ENCODE results near the gene VPS54.

Gene VPS54

DNA sequence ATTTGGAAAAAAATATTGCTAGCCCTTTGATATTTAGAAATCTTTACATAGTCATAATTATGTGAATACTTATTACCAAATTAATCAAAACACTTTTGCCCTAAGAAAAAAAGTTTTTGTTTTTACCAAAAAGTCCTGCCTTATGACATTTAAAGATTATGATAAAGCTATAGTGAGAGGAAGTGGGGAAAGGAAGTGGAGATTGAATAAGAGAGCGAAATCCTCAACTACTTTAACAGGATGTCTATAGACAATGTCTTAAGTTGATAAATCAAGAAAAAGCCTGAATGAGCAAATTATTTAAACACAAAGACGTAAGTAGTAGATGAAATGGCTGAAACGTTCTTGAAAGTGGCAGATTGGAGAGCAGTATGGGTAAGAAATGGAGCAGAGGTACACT is 20.9 kb upstream of the VPS54 start:
- no peak for TF ChIP-seq JUND (IDR thresholded peaks at IDR 0.05; ENCODE audit: low read depth)
- in situ Hi-C loops (cut with HindIII; ENCODE audit: low pct_unique_long_range_greater_than_20kb, low sequenced_read_pairs), result no loop called here
- no peak for DNase-seq (ENCODE audit: low read depth in 1 of 2, low spot score in 1 of 2)

DNA sequence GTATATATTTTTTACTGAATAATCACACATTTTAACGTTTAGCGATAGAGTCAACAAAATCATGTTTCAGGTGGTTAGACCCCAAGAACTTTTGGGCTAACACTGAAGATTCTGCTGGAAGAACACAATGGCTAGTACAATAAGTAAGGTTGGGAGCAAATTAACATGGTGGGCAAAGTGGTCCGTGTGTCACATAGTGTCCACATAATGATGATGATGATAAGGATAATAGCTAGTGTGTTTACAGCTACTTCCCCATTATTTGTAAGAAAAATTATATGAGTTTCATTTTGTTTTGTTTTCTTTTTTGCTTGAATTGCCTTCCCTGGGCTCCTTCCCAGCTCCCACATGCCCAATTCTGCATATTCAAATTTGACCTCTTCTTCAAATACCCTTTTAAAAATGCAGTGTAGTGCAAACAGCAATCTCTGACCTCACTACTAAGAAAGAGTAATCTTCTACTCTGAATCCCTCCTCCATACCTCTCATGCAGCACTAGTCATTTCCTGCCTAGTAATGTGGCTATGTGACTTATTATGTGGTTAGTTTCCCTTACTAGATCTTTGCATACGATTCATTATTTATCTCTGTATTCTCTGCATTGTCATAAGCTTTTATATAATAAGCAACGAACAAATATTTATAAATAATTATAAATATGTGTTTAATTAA is 16.9 kb upstream of the VPS54 start:
- in situ Hi-C loops (cut with HindIII; ENCODE audit: low pct_unique_long_range_greater_than_20kb, low sequenced_read_pairs), result no loop called here
- no peak for DNase-seq (ENCODE audit: low read depth in 1 of 2, low spot score in 1 of 2)
- no peak for TF ChIP-seq JUND (IDR thresholded peaks at IDR 0.05; ENCODE audit: low read depth)

DNA sequence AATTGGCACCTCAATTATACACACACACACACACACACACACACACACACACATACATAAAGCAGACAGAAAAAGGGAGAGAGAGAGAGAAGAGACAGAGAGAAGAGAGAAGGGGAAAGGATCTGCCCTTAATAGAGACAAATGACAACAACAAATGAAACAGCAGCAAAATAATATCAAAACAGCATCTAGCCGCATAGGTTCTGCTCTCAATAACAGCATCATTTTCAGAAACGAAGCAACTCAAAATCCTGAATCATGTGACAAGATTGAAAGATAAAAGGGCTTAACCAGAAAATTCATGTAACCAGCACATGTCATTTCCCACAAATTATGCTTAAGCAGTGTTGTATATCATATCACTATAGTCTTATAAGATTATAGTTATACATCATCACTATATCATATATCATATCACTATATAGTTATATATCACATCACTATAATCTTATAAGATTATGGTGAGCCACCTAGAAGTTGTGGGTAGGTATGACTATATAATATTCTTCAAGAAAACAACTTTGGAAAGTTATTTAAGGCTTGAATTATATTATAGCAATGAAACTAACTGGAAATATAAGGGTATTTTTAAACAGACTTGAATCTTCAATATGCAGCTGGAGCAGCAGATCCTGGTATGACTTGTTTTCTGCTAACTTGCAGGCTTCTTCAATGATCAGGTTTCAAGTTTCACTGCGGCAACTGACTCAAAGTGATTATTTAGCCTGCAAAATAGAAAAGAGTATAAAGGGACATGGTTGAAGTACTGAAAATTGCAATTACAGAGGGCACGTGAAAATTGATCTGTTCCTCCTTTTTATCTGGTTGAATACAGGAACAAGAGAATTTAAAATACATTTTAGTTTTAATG is 16.1 kb upstream of the VPS54 start:
- no peak for TF ChIP-seq JUND (IDR thresholded peaks at IDR 0.05; ENCODE audit: low read depth)
- DNase-seq (ENCODE audit: low read depth in 1 of 2, low spot score in 1 of 2), result no peak
- in situ Hi-C loops (cut with HindIII; ENCODE audit: low pct_unique_long_range_greater_than_20kb, low sequenced_read_pairs), result no loop called here

DNA sequence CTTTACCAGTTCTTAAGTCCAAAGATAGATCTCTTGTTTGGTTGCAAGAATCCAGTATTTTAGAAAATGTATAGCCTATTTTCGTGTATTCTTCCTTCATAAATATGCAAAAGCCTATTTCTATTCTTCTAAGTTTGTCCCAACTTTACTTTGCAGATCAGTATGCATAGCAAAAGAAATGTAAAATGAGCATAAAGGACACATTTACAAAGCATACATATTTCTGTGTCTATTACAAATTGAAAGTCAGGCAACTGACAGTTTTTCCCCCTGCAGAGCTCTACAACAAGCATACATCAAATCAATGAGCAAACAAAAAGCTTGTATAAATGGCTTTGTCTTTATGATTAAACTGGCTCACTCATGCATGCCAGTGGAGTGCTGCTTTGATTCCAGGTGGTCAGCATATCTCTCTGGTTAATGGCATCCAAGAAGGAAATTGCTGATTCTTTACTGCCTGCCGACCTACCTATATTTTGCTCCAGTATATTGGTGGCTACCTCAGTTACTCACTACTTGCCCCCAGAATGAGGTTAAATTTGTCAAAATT is 10.0 kb upstream of the VPS54 start:
- in situ Hi-C loops (cut with HindIII; ENCODE audit: low pct_unique_long_range_greater_than_20kb, low sequenced_read_pairs), result no loop called here
- DNase-seq (ENCODE audit: low read depth in 1 of 2, low spot score in 1 of 2), result no peak

DNA sequence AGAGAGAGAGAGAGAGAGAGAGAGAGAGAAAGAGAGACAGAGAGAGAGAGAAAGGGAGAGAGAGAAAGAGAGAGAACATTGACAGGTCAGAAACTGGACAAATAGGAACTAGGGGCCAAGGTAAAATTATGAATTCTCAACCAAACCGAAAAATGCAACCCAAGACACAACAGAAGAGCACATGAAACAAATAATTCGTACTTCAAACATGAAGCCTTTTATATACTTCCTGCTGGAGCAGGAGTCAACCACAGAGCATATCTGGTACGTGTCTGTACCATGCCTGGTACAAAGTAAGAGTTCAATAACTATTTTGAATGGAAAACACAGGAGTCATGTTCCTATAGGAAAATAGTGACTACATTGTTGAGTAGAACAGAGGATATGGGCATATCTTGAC is 6.5 kb upstream of the VPS54 start:
- no peak for TF ChIP-seq JUND (IDR thresholded peaks at IDR 0.05; ENCODE audit: low read depth)
- in situ Hi-C loops (cut with HindIII; ENCODE audit: low pct_unique_long_range_greater_than_20kb, low sequenced_read_pairs), result no loop called here
- DNase-seq (ENCODE audit: low read depth in 1 of 2, low spot score in 1 of 2), result no peak

More for the DNA sequence above, 10.0 kb upstream of the VPS54 start:
- no peak for TF ChIP-seq JUND (IDR thresholded peaks at IDR 0.05; ENCODE audit: low read depth)

DNA sequence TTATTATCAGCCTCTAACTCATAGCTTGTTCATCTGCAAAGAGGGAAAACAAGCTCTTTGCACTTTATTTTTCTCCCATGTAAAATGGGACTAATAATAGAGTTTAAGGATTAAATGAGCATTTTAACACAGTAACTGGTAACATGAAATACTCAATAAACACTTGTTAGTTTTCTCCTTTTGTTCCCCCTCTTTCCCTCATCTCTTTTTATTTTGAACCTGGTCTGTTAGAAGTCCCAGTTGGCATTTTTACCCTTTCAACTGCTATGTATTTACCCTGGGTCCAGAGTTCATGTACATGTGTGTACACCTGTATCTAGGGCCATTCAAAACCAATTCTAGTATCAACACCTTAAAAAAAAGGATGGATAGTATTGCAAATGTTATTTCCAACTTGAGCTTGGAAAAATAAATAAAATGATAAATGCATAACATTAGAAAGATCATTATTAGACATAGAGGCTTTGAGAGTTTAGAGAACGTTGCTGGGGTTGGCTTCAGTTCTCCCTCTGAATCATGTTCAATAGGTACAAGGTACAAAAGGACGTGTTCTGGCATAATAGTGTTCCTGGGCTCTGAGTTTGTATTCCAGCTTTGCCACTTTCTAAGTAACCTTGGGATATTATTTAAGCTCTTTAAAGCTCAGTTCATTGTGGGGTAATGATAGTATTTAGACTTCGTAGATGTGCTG is 5.2 kb upstream of the VPS54 start:
- in situ Hi-C loops (cut with HindIII; ENCODE audit: low pct_unique_long_range_greater_than_20kb, low sequenced_read_pairs), result no loop called here
- no peak for DNase-seq (ENCODE audit: low read depth in 1 of 2, low spot score in 1 of 2)
- TF ChIP-seq JUND (IDR thresholded peaks at IDR 0.05; ENCODE audit: low read depth), result no peak

DNA sequence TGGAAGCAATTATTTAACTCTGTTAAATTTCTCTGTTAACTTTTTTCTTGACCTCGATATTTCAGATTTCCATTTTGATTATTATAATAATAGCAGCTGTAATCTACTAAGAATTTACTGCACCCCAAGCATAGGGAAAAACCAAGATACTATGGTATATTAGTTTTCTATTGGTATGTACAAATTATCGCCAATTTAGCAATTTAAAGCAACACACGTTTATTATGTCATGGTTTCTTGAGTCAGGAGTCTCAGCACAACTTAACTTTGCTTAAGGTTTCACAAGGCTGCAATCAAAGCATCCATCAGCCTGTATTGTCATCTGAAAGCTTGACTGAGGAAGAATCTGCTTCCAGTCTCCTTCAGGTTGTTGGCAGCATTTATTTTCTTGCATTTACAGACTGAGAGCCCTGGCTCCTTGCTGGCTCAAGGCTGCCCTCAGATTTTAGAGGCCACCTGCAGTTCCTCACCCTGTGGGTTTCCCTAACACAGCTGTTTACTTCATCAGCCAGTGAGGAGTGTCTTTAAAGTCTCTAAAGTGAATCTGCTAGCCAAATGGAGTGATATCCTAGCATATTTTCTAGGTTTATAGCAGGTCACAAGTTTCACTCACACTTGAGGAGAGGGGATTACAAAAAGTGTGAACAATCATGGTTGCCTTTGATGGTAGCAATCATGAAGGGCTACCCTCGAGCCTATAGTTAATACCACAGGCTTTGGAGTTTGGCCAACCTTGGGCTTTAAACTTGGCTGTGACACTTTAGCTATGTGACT is 4.4 kb upstream of the VPS54 start:
- no peak for TF ChIP-seq JUND (IDR thresholded peaks at IDR 0.05; ENCODE audit: low read depth)
- in situ Hi-C loops (cut with HindIII; ENCODE audit: low pct_unique_long_range_greater_than_20kb, low sequenced_read_pairs), result no loop called here
- DNase-seq (ENCODE audit: low read depth in 1 of 2, low spot score in 1 of 2), result no peak

DNA sequence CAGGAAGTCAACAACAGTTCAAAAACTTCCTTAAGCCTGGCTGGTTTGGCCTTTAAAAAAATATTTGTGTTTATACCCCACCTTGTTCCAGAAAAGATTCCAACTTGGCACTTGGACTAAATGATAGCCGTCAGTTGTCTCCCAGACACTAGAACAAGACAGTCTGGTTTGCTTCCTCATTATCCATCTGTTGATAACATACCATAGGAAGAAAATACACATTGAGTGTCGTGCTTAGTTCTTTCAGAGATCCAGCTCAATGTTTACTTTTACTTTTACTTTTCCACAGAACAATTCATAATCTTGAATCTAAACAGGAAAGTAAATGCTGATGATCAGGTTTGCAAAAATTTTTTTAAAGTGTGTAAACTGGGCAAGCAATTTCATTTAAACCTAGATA is 2.4 kb upstream of the VPS54 start:
- peak in 1 of 2 experiments; percentile 23 for DNase-seq (ENCODE audit: low read depth in 1 of 2, low spot score in 1 of 2)
- TF ChIP-seq JUND (IDR thresholded peaks at IDR 0.05; ENCODE audit: low read depth), result no peak
- in situ Hi-C loops (cut with HindIII; ENCODE audit: low pct_unique_long_range_greater_than_20kb, low sequenced_read_pairs), result no loop called here

DNA sequence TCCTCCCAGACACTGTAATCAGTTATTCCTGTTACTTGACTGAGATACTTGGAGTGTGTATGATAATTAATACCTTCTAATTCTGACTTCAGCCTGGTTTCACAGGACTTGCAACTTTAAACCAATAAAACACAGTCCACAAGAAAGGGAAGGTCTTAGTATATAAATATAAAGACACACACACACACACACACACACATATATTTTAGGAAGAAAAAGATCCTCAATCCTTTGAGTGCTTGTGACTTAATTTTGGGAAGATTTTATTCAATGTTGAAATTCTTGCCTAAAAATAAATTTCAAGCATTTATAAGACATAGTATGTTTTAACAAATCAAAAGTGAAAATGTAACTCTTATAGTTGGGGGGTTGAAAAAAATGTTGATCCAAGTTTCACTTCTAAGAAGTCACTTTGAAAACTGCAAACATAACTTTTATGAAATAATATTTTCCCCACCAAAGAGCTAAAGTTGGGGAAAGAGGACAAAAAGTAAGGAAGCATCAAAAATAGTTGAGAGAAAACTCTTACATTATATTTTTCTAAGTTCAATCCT is 824 bp upstream of the VPS54 start:
- in situ Hi-C loops (cut with HindIII; ENCODE audit: low pct_unique_long_range_greater_than_20kb, low sequenced_read_pairs), result no loop called here
- TF ChIP-seq JUND (IDR thresholded peaks at IDR 0.05; ENCODE audit: low read depth), result no peak
- DNase-seq (ENCODE audit: low read depth in 1 of 2, low spot score in 1 of 2), result peak in 1 of 2 experiments; percentile 25

DNA sequence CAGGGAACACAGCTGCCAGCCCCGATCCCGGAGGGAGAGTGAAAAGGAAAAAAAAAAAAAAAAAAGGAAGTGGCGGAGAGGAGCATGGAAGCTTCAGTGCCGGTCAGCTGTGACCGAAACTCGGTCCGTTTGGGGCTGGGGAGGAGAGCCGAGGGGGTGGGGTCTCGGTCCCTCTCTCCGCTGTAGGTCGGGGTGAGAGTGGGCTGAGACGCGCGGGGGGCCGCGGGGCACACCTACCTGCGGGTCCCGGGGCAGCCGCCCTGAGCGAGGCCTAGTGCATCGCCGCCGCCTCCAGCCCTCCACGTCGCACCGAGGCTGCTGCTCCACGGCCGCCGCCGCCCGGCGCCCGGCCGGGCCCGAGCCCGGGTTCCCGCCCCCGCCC is 536 bp downstream of the VPS54 start:
- DNase-seq (ENCODE audit: low read depth in 1 of 2, low spot score in 1 of 2), result peak in 1 of 2 experiments; percentile 12
- in situ Hi-C loops (cut with HindIII; ENCODE audit: low pct_unique_long_range_greater_than_20kb, low sequenced_read_pairs), result no loop called here
- no peak for TF ChIP-seq JUND (IDR thresholded peaks at IDR 0.05; ENCODE audit: low read depth)

DNA sequence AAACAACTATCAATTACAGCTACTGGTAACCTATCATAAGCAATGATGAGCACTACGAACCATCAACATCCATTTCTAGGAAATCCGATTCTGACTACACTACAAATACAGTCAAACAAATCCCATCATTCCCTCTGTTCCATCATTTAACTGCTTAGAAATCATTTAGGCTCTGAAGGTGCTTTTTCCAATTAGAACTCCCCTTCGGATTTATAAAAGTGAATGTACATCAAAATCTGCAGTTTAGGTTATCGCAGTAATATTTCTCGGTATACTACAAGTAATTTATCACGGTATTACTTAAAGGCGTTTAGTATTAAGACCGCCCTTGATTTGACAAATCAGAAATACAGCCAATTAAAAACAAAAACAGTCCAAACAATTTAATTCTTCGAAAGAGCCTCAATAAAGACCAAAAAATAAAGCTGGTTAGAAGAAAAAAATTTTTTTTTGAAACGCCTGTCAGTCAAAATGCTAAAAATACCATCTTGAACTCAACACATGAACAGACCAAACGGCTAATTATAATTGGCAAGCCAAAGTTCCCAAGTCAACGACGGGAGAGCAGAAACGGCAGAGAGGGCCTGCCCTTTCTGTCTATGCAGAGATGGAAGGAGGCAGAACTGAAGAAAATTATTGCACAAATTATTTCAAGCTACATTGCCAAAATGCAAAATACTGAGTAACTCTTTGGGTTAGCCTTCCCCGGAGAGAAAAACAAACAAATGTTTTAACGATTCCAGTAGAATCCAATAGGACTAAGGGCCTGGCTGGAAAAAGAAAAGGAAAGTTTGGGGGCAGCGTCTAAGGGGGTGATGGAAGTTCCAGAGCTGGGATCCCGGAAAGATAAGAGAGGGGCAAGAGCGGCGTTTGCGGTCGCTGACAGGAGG is 1.2 kb downstream of the VPS54 start:
- DNase-seq (ENCODE audit: low read depth in 1 of 2, low spot score in 1 of 2), result peak in 1 of 2 experiments; percentile 30
- in situ Hi-C loops (cut with HindIII; ENCODE audit: low pct_unique_long_range_greater_than_20kb, low sequenced_read_pairs), result no loop called here
- no peak for TF ChIP-seq JUND (IDR thresholded peaks at IDR 0.05; ENCODE audit: low read depth)

Measured in T47D (cell line).